Ishikawa (cell line): ENCODE measurements around the gene SPOCK1.

Source experiments
- CEBPB ChIP-seq: IDR thresholded peaks from 2 replicates; pipeline ENCODE4 v1.6.1; 2012
- CREB1 ChIP-seq: IDR thresholded peaks from 2 replicates; pipeline ENCODE4 v1.6.1; 2012; ENCODE audit warnings: low read depth
- EGR1 ChIP-seq: IDR thresholded peaks from 2 replicates; pipeline ENCODE4 v1.6.1; 2012
- EP300 ChIP-seq: IDR thresholded peaks from 2 replicates; pipeline ENCODE4 v1.6.1; 2012; ENCODE audit warnings: borderline replicate concordance
- FOXM1 ChIP-seq: IDR thresholded peaks from 2 replicates; pipeline ENCODE4 v1.6.1; 2012; ENCODE audit warnings: low read depth, borderline replicate concordance
- MAX ChIP-seq: IDR thresholded peaks from 2 replicates; pipeline ENCODE4 v1.6.1; 2012
- NFIC ChIP-seq: IDR thresholded peaks from 2 replicates; pipeline ENCODE4 v1.6.1; 2012
- RAD21 ChIP-seq: IDR thresholded peaks from 2 replicates; pipeline ENCODE4 v1.6.1; 2012; ENCODE audit warnings: low read depth
- REST ChIP-seq: IDR thresholded peaks from 2 replicates; pipeline ENCODE4 v1.6.1; 2012; ENCODE audit warnings: low read depth, mild to moderate bottlenecking
- TAF1 ChIP-seq: IDR thresholded peaks from 2 replicates; pipeline ENCODE4 v1.6.1; 2012; ENCODE audit warnings: low read depth, mild to moderate bottlenecking
- TCF12 ChIP-seq: IDR thresholded peaks from 2 replicates; pipeline ENCODE4 v1.6.1; 2012; ENCODE audit warnings: low read depth
- TEAD4 ChIP-seq: IDR thresholded peaks from 2 replicates; pipeline ENCODE4 v1.6.1; 2012
- USF1 ChIP-seq: IDR thresholded peaks from 2 replicates; pipeline ENCODE4 v1.6.1; 2012
- YY1 ChIP-seq: IDR thresholded peaks from 2 replicates; pipeline ENCODE4 v1.6.1; 2012; ENCODE audit warnings: low read depth
- ZBTB7A ChIP-seq: IDR thresholded peaks from 2 replicates; pipeline ENCODE4 v1.6.1; 2012; ENCODE audit warnings: low read depth

Gene SPOCK1

GRCh38 chr5:137340881-137341280, 158.2 kb downstream of the SPOCK1 start:
- TF ChIP-seq TCF12: no peak
- no peak for TF ChIP-seq TAF1
- no peak for TF ChIP-seq CREB1
- TF ChIP-seq REST: no peak
- TF ChIP-seq CEBPB: no peak
- no peak for TF ChIP-seq RAD21
- TF ChIP-seq EP300: no peak
- TF ChIP-seq YY1: no peak
- TF ChIP-seq USF1: no peak
- TF ChIP-seq TEAD4: no peak
- TF ChIP-seq NFIC: no peak

- TF ChIP-seq EGR1 (no peak), ZBTB7A (no peak), NFIC (no peak), MAX (no peak), YY1 (no peak), USF1 (no peak), REST (no peak), FOXM1 (no peak), RAD21 (no peak), TEAD4 (no peak), TAF1 (no peak), CEBPB (no peak), TCF12 (no peak), EP300 (no peak), CREB1 (no peak)
These were observed 162.5 kb downstream of the SPOCK1 start for GRCh38 chr5:137336565-137337120.

GRCh38 chr5:137336161-137336560, 163.0 kb downstream of the SPOCK1 start:
- TF ChIP-seq ZBTB7A (no peak), EGR1 (no peak), CREB1 (no peak), TCF12 (no peak), EP300 (no peak), CEBPB (no peak)

GRCh38 chr5:137335493-137335892, 163.6 kb downstream of the SPOCK1 start:
- no peak for TF ChIP-seq TCF12
- no peak for TF ChIP-seq MAX
- TF ChIP-seq EGR1: no peak
- TF ChIP-seq NFIC: no peak

- TF ChIP-seq TEAD4 (no peak), CEBPB (no peak), EGR1 (no peak), FOXM1 (no peak), RAD21 (no peak), NFIC (no peak), MAX (no peak), EP300 (no peak), ZBTB7A (no peak), CREB1 (no peak), TCF12 (no peak)
These were observed 165.2 kb downstream of the SPOCK1 start for GRCh38 chr5:137333928-137334327.

GRCh38 chr5:137333475-137333874, 165.7 kb downstream of the SPOCK1 start:
- TF ChIP-seq REST (no peak), YY1 (no peak), TEAD4 (no peak), CREB1 (no peak), TAF1 (no peak), CEBPB (no peak), ZBTB7A (no peak), RAD21 (no peak), EP300 (no peak), FOXM1 (no peak), EGR1 (no peak), TCF12 (no peak)
